Upper lobe of left lung (tissue), 4 donors: ENCODE results near the gene CATSPERD.

ENCODE experiments used
- EP300 ChIP-seq, 4 donors: sonication (generic); formaldehyde crosslinking; IDR thresholded peaks; one replicate each; pipeline ENCODE4 v1.5.1; 2017; ENCODE audit warnings: antibody characterized with exemption in 4 of 4, control low read depth in 2 of 4
- POLR2A ChIP-seq, 4 donors: fragments of 450-650 bp; IDR thresholded peaks; one replicate each; pipeline ENCODE4 v1.5.1; 2016 to 2017; ENCODE audit warnings: antibody characterized with exemption in 4 of 4, mild to moderate bottlenecking in 2 of 4
- POLR2AphosphoS5 ChIP-seq, 2 donors: sonication (generic); formaldehyde crosslinking; IDR thresholded peaks; one replicate each; pipeline ENCODE4 v1.5.1; 2017; ENCODE audit warnings: antibody characterized with exemption in 2 of 2
- TF ChIP-seq, protein P1 (sequence below), 6 experiments: fragments of 450-650 bp in 4 of 6; fragments of 200-600 bp in 2 of 6; sonication (generic) in 2 of 6; IDR thresholded peaks; one replicate each; pipeline ENCODE4 v1.5.1; 2016 to 2019; ENCODE audit warnings: antibody characterized with exemption in 6 of 6

GRCh38 chr19:5772416-5772815 lies 52.0 kb downstream of the CATSPERD start:
- TF ChIP-seq EP300 (IDR thresholded peaks at IDR 0.05) (no peak), POLR2A (IDR thresholded peaks at IDR 0.05) (no peak), POLR2AphosphoS5 (IDR thresholded peaks at IDR 0.05) (no peak)
- TF ChIP-seq, protein P1, sequence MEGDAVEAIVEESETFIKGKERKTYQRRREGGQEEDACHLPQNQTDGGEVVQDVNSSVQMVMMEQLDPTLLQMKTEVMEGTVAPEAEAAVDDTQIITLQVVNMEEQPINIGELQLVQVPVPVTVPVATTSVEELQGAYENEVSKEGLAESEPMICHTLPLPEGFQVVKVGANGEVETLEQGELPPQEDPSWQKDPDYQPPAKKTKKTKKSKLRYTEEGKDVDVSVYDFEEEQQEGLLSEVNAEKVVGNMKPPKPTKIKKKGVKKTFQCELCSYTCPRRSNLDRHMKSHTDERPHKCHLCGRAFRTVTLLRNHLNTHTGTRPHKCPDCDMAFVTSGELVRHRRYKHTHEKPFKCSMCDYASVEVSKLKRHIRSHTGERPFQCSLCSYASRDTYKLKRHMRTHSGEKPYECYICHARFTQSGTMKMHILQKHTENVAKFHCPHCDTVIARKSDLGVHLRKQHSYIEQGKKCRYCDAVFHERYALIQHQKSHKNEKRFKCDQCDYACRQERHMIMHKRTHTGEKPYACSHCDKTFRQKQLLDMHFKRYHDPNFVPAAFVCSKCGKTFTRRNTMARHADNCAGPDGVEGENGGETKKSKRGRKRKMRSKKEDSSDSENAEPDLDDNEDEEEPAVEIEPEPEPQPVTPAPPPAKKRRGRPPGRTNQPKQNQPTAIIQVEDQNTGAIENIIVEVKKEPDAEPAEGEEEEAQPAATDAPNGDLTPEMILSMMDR (IDR thresholded peaks at IDR 0.05) = no peak
